Stimulated activated CD4-positive, alpha-beta T cell treated with anti-CD3 and anti-CD28 coated beads, Interleukin-2, amount 100 ng/mL, for 48 hours (primary cell): ENCODE measurements around the gene HSPA1B.
"Not testable (repeated sequence)": the region's sequence is repeated elsewhere in the genome, so short reads cannot be mapped to it uniquely, and the experiment has no call there.

ENCODE experiments used
- DNase-seq, 2 donors: peaks; one replicate each; pipeline ENCODE4 v3.0.0-alpha.2; 2020

The HSPA1B gene

DNA sequence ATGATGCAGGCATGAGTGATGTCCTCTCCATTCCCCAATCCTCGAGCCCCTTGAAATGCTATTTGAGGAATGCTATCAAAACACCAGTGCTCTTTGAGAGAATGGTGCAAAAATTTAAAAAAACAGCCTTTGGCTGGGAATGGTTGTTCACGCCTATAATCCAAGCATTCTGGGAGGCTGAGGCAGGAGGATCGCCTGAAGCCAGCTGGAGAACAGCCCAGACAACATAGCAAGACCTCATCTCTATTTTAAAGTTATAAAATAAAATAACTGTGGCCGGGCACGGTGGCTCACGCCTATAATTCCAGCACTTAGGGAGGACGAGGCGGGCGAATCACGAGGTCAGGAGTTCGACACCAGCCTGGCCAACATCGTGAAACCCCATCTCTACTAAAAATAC is 27.8 kb upstream of the HSPA1B start:
- no peak for DNase-seq

- not testable (repeated sequence) for DNase-seq
These were observed 26.3 kb upstream of the HSPA1B start for GRCh38 chr6:31801031-31801927.

DNA sequence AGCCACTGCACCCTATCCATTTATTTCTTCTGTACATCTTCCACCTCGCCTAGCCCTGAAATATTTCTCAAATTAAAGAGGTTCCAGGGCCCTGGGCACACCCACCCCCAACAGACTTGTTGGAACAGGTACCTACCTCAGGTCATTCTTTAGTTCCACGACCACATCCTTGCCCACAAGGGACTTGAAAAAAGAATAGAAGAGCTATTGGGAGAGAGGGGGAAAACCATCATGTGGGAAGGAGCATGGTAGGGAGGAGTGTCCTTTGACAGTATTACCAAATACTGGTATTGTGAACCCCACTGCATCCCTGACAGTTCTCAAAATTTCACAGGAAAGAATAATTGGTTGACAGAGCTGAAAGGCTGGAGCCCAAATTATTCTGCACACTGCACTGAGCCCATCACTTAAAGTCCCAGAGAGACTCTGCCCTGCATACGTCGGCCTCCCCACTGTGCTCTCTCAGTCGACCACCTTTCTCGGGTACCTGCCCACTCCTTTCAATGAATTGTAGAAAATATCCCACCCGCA is 21.5 kb upstream of the HSPA1B start:
- no peak for DNase-seq

DNA sequence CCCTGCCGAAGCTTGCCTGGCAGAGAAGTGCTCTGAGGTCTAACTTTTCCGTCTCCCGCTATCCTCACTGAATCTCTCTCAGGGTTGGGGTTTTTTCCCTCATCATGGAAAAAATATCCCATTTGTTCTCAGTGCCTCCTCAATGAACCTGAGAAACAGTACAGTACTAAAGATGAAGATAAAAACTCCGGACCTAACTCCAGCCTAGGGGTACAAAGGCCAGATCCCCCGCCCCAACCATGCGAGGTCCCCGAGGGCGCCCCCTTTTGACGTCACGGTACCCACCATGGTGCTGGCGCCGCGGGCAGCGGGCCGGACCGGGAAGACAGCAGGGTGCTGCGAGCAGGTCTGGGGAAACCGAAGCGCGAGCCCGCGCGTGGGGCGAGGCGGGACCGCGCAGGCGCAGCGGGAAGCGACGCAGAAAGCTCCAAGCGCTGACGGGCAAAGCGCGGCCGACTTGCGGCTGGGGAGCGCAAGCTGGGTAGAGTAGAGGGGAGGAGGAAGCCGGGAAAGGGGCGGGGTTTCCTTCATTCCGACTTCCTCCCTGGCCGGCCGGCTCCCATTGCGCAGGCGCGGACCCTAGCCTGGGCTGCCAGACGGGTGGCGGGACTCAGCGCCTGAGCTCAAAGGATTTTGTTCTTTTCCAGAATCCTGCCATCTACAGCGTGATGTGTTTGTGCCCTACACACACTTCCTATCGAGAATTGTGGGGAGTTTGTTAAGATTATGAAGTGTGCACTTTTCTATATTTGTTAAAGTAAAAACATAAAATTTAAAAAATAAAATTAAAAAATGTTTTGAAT is 20.9 kb upstream of the HSPA1B start, which contains the start of gene LSM2:
TSS of gene LSM2 (minus strand) at position 497 of the 803 bp plus-strand sequence. CDS start at position 288, 209 bp downstream.
- DNase-seq = peak; percentile 96 to 98

GRCh38 chr6:31808599-31808998 is 18.9 kb upstream of the HSPA1B start:
- not testable (repeated sequence) for DNase-seq

GRCh38 chr6:31811645-31812044 is 15.9 kb upstream of the HSPA1B start:
- no peak for DNase-seq

- no peak for DNase-seq
These were observed 14.1 kb upstream of the HSPA1B start for GRCh38 chr6:31813465-31813849.

DNA sequence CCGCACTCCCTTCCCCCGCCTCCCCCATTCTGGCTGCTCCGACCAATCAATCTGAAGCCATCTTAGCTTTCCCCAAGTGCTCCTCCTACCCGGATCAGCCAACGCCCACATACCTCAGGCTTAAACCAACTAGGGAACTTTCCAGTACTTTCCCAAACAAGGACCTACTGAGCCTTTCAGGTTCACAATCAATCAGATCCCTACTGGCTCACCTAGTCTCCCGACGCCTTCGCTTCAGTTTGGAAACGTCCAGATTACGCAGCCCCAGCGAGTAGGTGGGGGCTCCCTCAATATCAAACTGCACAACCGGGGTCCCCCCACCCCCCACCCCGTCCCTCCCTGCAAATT is 12.9 kb upstream of the HSPA1B start:
- DNase-seq = peak; percentile 45 to 64

GRCh38 chr6:31815025-31815838 is 12.3 kb upstream of the HSPA1B start, which contains the start of the genes HSPA1A and HSPA1L:
Gene HSPA1A, plus strand, starts transcription at chr6:31815543. Its CDS starts 214 bp downstream, at chr6:31815757.
Gene HSPA1L, minus strand, starts transcription at chr6:31815283. Its CDS starts 3,311 bp downstream, at chr6:31811972.
- DNase-seq = peak; percentile 51 to 58

- not testable (repeated sequence) for DNase-seq
These were observed 10.2 kb upstream of the HSPA1B start for GRCh38 chr6:31817133-31817928.

DNA sequence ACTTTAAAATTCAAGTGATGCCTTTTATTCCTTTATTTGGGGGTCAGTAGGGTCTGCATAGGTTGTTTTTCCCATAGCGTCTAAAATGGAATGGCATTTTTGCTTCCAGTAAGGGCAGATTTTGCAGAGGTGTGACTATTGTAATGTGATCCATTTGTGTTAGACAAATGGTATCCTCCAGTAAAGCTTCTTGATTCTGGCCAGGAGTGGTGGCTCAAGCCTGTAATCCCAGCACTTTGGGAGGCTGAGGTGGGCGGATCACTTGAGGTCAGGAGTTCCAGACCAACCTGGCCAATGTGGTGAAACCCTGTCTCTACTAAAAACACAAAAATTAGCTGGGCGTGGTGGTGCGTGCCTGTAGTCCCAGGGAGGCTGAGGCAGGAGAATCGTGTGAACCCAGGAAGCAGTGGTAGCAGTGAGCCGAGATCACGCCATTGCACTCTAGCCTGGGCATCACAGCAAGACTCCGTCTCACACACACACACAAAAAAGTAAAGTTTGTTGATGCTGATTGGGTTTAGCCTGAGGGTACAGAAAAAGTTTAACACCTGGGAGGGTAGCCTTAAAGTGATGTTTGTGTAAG is 9.5 kb upstream of the HSPA1B start:
- DNase-seq = not testable (repeated sequence)

DNA sequence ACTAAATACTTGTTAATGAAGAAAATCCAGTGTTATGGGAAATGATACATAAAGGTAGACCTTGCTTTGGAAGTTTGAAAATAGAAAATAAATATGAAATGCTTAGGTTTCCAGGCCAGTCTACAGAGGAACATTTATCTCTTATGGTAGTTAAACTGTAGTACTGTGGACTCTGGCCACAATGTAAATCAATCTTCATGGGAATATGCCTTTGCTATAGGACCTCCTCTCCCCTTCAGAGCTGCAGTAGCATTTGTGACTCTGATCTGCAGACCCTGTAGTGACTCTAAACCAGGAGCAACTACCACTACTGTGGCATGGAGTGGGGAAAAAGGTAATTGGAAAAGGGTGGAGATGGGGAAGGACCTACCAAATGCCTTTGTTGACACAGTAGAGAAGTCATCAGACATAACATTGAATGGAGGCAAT is 7.7 kb upstream of the HSPA1B start:
- no peak for DNase-seq

GRCh38 chr6:31820399-31820798 is 7.1 kb upstream of the HSPA1B start:
- DNase-seq = not testable (repeated sequence)

GRCh38 chr6:31821301-31822035 is 6.1 kb upstream of the HSPA1B start:
- peak; percentile 73 to 76 for DNase-seq

DNA sequence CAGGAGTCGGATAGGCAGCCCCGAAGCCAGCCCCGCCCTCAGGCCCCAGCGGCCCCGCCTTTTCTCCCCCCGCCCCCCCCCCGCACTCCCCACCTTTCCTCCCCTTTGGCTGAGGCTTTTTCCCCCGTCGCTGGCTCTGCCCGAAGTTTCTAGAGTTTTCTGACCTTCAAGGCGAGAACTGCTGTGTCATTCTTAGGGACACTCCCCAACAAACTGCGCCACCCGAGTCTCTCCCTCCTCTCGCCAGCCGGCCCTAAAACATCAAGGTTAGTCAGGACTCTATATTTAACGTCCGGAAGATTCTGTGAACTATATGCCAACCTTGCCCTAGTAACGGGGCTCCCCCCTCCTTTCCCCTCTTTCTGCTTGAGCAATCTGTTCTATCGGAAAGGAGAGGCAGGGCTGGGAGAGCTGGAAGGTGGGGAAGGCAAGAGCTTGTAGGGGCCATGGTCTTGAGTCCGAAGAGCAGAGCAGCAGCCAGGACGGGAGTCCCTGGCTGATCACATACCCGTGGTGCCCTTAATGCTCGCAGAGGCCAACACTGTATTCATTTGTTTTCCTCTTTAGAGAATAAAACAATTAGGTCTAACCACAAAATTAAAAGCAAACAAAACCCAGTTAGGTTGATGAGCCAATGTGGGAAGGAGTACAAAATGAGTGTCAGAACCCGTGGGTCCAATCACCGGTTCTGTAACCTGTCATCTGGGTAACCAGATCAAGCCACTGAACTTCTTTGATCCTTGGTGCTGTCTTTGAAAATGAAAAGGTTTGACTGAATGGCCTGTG is 5.3 kb upstream of the HSPA1B start:
- peak in 1 of 2 donors; percentile 47 for DNase-seq

- not testable (repeated sequence) for DNase-seq
These were observed 3.8 kb upstream of the HSPA1B start for GRCh38 chr6:31823592-31824196.

- no peak for DNase-seq
These were observed 2.0 kb upstream of the HSPA1B start for GRCh38 chr6:31825553-31825952.

DNA sequence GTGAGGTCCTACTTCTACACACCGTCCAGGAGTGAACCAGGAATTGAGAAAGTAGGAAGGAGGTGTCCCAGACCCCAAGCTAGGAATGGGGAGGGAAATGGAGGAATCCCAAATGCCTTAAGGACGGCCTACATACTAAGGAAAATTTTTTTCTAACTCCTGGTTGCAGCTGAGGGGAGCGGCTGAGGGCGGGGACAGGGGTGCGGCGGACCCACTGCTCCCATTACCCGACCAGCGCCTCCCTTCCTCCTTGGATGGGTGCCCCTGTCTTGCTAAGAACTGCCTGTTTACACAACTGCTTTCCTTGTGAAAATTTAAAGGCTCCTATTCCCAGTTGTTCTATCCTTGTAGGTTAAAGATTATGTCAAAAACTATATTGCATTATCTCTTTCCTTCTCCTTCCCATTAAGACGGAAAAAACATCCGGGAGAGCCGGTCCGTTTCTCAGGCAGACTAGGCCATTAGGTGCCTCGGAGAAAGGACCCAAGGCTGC is 699 bp upstream of the HSPA1B start:
- no peak for DNase-seq
